GM21825 (cell line): Measurements from ENCODE around the gene PAX5.

Experiments
- ATAC-seq: cut with Tn5 transposase; IDR thresholded peaks from one replicate; pipeline ENCODE4 v1.9.1; 2021; ENCODE audit warnings: mild to moderate bottlenecking, moderate library complexity; ENCODE audit not compliant: unreplicated experiment

Gene PAX5

DNA sequence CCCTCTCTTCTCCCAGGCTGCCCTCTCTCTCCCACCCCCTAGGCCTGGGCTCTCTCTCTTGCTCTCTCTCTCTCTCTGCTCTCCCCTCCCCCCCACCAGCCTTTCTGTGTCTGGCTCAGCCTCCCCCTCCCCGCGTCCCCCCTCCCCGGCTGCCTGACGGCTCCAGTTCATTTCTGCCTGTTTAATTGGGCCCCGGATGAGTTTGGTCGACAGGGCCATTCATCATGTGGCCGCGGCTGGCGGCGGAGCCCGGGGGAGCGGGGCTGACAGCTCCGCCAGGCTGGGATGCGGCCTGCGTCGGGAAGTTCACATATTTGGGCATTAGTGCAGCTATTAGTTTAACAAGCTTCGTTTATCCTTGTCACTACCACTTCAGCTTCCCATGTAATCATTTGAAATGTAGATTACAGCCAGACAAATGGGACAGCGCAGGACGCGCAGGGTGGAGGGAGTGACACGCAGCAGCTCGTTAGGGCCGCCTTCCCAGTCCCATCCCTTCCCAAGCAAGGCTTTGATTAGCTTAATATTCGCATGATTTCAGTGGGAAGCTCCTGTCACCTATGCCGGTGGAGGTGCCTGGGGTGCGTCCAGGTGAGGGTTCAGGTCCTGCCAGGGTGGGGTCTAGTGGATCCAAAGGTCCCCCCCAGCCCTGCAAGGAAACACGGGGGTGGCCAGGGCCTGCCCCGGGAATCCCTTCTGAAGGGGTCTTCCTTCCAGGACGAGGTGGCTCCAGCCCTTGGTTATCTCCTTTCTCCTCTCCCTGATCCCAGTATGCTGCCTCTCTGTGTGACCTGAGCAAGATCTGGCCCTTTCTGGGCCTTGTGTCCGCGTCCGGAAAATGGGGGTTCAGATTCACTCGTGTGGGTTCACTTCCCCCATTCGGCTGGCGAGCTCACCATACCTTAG is 214.8 kb downstream of the PAX5 start:
- no peak for ATAC-seq

DNA sequence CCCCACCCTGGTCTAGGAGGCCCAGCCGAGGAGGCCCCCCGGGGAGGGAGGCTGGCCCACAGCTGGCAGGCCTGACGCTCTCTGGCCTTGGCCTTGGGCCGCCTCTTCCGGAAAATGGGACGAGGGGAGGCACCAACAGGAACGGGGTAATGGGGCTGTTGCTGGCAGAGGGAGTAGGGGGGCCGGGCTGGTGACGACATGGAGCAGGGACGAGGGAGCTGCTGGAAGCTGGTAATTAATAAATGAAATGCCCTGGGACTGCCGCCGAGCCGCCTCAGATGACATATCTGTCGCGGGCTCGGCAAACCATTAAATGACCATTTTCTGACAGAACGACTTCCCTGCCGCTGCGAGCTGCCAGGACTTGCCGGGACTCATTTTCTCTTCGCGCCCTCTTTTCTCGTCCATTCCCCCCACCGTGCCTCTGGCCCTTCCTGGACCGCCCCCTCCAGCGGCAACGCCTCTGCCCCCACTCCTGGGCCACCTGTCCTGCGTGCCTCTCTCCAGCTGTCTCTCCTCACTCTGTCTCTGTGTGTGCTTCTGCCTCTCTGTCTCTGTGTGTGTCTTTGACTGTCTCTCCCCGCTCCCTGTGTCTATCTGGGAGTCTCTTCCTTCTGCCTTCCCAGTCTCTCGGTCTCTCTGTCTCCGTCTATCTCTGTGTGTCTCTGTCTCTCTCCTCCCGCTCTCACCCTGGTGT is 215.7 kb downstream of the PAX5 start:
- ATAC-seq = no peak

GRCh38 chr9:36817160-36817834 is 216.8 kb downstream of the PAX5 start:
- no peak for ATAC-seq

GRCh38 chr9:36816371-36816770 is 217.7 kb downstream of the PAX5 start:
- ATAC-seq = no peak

DNA sequence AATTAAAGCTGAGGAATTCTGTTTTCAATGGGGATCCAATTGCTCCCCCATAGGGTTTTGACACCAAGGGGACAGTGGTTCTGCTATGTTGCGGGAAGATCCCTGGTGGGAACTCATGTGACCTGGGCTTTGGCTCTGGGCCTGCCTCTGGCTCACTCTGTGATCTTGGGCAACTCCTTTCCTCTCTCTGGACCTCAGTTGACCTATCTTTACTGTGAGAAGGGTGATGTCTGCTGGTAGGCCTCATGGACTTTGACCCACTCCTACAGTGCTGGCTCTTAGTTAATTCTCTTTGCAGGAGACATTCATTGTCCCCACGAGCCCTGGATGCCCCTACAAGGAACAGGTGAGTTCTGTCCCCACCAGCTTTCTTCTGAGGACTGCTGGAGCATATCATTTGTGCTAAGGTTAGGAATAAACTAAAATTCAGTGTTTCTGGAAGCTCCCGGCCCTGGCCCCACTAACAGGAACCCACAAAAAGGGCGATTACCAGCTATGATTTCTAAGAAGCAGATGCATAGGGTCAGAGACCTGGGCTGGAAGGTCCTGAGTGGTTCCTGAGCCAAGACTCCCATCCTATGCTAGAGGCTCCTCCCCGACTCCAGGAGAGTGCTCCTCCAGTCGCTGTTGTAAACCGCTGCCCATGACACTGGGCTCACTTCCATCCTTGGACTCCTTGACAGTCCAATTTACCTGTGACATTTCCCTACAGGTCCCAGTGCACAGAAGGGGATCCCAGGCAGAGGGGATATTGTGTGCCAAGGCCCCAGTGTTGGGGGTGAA is 218.3 kb downstream of the PAX5 start:
- no peak for ATAC-seq

GRCh38 chr9:36815023-36815422 is 219.0 kb downstream of the PAX5 start:
- ATAC-seq = no peak

DNA sequence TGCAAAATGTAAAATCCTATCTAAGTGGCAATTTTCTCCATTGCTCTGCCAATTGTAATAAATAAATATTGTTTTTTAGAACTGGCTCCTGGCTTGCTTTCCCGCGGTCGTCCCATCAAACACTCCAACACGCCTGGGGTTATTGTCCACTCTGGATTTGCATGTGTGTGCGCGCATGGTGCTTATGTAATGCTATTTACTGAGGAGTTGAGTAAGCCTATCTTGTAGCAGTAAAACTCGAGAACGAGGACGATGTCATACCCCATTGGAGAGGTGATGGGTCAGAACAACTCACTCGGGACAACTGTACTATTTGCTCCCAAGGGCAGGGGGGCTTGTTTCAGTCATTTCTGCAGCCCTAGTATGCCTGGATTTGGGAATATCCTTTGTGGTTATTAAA is 220.9 kb downstream of the PAX5 start:
- no peak for ATAC-seq

DNA sequence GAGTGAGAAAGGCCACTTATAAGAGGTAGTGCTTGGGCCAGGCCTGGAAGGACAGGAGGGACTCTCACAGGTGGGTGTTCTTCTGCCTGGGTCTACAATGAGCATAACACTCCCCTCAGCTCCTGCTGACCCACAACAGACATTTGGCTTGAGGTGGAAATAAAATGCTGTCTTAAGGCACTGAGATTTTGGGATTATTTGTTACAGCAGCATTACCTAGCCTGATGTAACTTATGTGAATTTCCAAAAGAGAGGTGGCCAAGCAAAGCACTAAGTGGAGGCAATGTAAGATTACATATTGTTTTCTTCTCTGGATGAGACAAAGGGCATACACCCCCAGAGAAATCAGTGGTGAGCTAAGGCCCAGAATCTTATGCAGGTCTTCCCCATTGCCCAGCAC is 221.5 kb downstream of the PAX5 start:
- no peak for ATAC-seq

- no peak for ATAC-seq
These were observed 225.8 kb downstream of the PAX5 start for GRCh38 chr9:36808251-36808650.

DNA sequence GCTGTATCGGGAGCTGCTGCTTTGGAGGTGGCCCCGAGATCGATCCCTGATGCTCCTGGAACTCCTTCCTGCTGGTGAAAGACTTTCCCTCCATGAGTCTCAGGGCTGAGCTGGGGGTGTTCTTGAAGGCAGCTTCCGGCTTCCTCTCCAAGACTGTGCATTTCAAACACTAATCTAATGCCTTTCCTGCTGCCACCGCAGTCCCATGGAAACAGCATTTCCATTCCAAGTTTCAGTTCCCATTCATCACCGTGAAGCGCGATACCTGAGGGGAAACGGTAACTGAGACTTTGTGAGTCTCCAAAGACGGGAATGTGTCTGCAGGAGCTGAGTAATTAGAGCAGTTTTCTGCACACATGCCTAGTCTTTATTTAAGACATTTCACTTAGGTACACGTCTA is 230.1 kb downstream of the PAX5 start:
- ATAC-seq = no peak

DNA sequence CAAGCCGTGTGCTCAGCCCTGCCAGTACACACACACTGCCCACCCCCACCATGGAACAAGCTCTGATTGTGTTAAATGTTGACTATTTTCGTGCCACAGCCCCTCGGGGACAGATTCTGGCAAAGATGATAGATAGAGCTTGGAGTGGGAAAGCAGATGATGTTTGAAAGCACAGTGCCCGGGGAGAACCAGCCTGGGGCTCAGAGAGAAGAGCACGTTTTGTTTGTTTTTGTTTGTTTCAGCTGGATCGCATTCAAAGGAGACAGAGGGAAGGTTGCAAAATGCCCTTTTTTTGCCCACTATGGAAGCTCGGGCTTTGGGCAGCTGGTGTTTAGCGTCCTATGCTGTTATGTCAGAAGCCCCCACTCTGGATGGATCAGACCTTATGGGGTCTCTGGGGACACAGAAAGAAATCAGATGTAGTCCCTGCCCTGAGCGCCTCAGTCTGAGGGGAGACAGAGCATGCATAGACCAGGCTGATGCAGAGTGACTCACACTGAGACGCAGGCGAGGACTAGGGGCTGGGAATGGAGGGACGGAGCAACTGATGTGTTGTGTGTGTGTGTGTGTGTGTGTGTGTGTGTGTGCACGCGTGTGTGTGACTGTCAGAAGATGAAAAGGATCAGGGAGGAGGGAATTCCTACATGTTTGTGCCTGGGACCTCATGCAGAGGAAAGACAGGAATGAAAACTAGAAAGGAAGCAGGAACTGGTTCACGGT is 231.7 kb downstream of the PAX5 start:
- ATAC-seq = no peak

DNA sequence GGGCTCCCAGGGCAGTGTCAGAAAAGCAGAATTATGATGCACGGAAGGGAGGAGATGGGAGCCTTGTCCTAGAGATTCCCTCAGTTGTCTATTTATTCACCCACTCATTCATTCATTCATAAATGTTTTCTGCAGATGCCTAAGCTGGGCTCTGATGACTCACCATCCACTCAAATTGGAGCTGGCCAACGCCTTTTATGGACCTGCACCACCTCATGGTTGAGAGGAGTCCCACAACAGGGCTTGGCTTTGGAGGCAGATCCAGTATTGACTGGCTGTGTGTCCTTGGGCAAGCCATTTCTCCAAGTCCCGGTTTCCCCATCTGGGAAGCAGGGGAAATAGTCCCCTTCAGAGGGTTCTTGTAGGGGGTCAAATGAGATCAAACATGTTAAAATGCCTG is 233.6 kb downstream of the PAX5 start:
- ATAC-seq = no peak

- no peak for ATAC-seq
These were observed 235.6 kb downstream of the PAX5 start for GRCh38 chr9:36798350-36799065.

GRCh38 chr9:36797471-36798220 is 236.4 kb downstream of the PAX5 start:
- ATAC-seq = no peak

- ATAC-seq = no peak
These were observed 237.2 kb downstream of the PAX5 start for GRCh38 chr9:36796671-36797419.

GRCh38 chr9:36794461-36794860 is 239.6 kb downstream of the PAX5 start:
- ATAC-seq = no peak

GRCh38 chr9:36793277-36793676 is 240.8 kb downstream of the PAX5 start:
- no peak for ATAC-seq

DNA sequence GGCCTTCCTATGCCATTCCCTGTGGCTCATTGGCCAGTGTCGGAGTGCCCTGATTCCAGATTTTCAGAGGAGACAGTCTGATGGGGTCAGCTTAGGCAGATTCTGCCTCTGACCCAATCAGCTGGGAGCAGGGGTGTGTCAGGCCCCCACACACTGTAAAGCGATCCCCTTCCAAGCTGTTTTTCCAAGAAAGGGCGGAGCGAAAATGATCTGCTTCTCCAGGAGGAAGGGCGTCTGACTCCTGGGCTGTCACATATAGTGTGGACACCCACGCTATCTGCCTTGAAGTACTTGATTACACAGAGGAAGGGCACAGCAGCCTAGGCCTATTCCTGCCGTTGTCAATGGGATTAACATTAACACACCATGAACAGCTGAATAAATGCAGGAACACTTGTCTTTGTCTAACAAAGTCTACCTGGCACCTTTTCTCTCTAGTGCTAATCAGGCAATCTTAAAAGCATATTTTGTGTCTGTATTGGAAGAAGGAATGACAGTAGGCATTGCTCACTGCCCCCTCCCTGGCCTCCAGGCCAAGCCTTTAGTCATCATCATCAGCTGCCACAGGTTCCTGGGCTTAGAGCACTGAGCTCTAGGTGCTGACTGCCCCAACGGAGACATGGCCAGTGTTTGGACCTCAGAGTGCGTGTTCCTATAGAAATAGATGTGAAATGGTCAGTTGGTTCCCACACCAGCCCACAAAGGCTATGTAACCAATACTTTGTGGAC is 242.7 kb downstream of the PAX5 start:
- ATAC-seq = no peak
